Loucy (cell line): Measurements from ENCODE around the gene RANGRF.
"Not testable (repeated sequence)": the region's sequence is repeated elsewhere in the genome, so short reads cannot be mapped to it uniquely, and the experiment has no call there.

Experiments used
- H2AFZ ChIP-seq: fragments of 200-600 bp; sonication (generic); 2 replicates; pipeline ENCODE4 v1.6.0; 2016; ENCODE audit warnings: antibody characterized with exemption, mild to moderate bottlenecking, low read length, moderate library complexity
- H3F3A ChIP-seq: fragments of 200-600 bp; 2 replicates; pipeline ENCODE4 v1.6.0; 2016; ENCODE audit warnings: antibody characterized with exemption, low read depth, mild to moderate bottlenecking
- H3K27me3 ChIP-seq: fragments of 200-600 bp; sonication (generic); 2 replicates; pipeline ENCODE4 v1.6.1; 2014; ENCODE audit warnings: low read length, mild to moderate bottlenecking; ENCODE audit not compliant: insufficient read depth, poor library complexity, severe bottlenecking
- H3K36me3 ChIP-seq: fragments of 200-600 bp; sonication (generic); 2 replicates; pipeline ENCODE4 v1.6.1; 2016; ENCODE audit warnings: low read length; ENCODE audit not compliant: insufficient read depth
- H3K4me1 ChIP-seq: fragments of 200-600 bp; sonication (generic); 2 replicates; pipeline ENCODE4 v1.5.1; 2014; ENCODE audit warnings: low read length, mild to moderate bottlenecking; ENCODE audit not compliant: insufficient read depth, poor library complexity, severe bottlenecking
- H3K4me2 ChIP-seq: fragments of 200-600 bp; sonication (generic); 2 replicates; pipeline ENCODE4 v1.6.0; 2014; ENCODE audit warnings: antibody characterized with exemption, low read length, low read depth, mild to moderate bottlenecking; ENCODE audit not compliant: poor library complexity, severe bottlenecking
- H3K4me3 ChIP-seq: fragments of 200-600 bp; sonication (generic); 2 replicates; pipeline ENCODE4 v1.5.1; 2014; ENCODE audit warnings: low read length, mild to moderate bottlenecking, mixed read lengths; ENCODE audit not compliant: poor library complexity, severe bottlenecking
- H3K79me2 ChIP-seq: fragments of 200-600 bp; sonication (generic); 2 replicates; pipeline ENCODE4 v1.6.1; 2014; ENCODE audit warnings: low read length; ENCODE audit not compliant: insufficient read depth
- H3K9ac ChIP-seq: fragments of 200-600 bp; sonication (generic); 2 replicates; pipeline ENCODE4 v1.6.0; 2014; ENCODE audit warnings: mild to moderate bottlenecking, low read depth, low read length, moderate library complexity; ENCODE audit not compliant: poor library complexity, severe bottlenecking
- H3K9me2 ChIP-seq: fragments of 200-600 bp; sonication (generic); replicated peaks from 2 replicates; pipeline ENCODE4 v1.6.1; 2016; ENCODE audit warnings: low read depth, low read length, mixed read lengths
- H3K9me3 ChIP-seq: fragments of 200-600 bp; sonication (generic); 2 replicates; pipeline ENCODE4 v1.6.1; 2014; ENCODE audit warnings: mild to moderate bottlenecking, antibody characterized with exemption, low read length, low read depth; ENCODE audit not compliant: insufficient read depth
- H4K20me1 ChIP-seq: fragments of 200-600 bp; sonication (generic); 2 replicates; pipeline ENCODE4 v1.6.0; 2014; ENCODE audit warnings: antibody characterized with exemption, low read length, mild to moderate bottlenecking; ENCODE audit not compliant: insufficient read depth, poor library complexity, severe bottlenecking
- EZH2phosphoT487 ChIP-seq: fragments of 200-600 bp; IDR thresholded peaks from 2 replicates; pipeline ENCODE4 v1.6.1; 2018; ENCODE audit warnings: antibody characterized with exemption, mild to moderate bottlenecking, moderate library complexity, borderline replicate concordance
- TF ChIP-seq, protein P1 (sequence below): fragments of 200-600 bp; sonication (generic); conservative IDR thresholded peaks from 2 replicates; pipeline ENCODE4 v1.5.1; 2014; ENCODE audit warnings: mild to moderate bottlenecking, antibody characterized with exemption, low read length

Gene RANGRF

DNA sequence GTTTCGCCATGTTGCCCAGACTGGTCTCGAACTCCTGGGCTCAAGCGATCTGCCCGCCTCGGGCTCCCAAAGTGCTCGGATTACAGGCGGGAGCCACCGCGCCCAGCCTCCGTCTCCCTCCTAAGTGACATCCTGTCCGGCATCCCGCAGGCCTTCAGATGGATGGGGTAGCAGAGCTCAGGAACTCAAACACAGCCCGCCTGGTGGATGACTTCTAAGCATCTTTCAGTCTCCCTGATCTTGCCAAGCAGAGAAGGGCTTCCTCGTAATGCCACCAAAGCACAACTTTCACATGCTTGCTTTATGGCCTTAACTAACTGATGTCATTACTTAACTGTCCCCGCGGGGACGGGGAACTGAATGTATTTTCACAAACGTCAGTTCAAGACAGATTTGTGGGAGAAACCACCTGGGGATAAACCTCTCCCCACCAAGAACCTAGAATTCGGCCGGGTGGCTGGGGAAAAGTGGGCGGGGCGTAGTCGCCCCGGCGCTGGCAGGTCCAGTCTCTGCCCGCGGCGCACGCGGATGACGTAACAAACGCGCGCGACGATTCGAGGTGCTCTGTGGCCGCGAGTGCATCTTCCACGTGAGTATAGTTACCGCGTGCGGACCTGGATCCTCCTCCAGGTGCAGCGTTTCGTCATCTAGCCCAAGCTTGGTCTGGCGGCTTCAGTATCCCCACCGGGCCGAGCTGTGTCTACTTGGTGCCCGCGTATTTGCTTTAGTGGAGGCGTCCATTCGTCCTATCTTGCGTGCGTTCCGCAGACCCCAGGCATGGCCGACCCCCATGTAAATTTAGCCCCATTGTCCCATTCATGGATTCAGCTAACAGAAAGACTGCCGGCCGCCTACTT lies 39.5 kb upstream of the RANGRF start, which contains the start of gene PFAS:
Gene PFAS, plus strand, starts transcription at position 539 of the 857 bp plus-strand sequence. CDS start 4,649 bp downstream, outside the sequence.
- Histone ChIP-seq H3K27me3 (no peaks in the 10 kb centered on the region), H2AFZ (peak within 1 kb of the TSS; percentile 97), H3K79me2 (peaks cover 56% of the 10 kb centered on the region), H3K9me2 (no peaks in the 10 kb centered on the region), H3K4me3 (peak within 1 kb of the TSS; percentile 89), H3K4me1 (peaks cover 29% of the 10 kb centered on the region), H3K9me3 (no peaks in the 10 kb centered on the region), H3K9ac (peak within 1 kb of the TSS; percentile 88), H3K36me3 (no peaks in the 10 kb centered on the region; the same call in 1 of the 2 replicates), H3F3A (peaks cover 7% of the 10 kb centered on the region; the same call in 1 of the 2 replicates), H4K20me1 (peaks cover 8% of the 10 kb centered on the region), H3K4me2 (peak within 1 kb of the TSS; percentile 97)
- TF ChIP-seq EZH2phosphoT487 = no peak
- TF ChIP-seq, protein P1, sequence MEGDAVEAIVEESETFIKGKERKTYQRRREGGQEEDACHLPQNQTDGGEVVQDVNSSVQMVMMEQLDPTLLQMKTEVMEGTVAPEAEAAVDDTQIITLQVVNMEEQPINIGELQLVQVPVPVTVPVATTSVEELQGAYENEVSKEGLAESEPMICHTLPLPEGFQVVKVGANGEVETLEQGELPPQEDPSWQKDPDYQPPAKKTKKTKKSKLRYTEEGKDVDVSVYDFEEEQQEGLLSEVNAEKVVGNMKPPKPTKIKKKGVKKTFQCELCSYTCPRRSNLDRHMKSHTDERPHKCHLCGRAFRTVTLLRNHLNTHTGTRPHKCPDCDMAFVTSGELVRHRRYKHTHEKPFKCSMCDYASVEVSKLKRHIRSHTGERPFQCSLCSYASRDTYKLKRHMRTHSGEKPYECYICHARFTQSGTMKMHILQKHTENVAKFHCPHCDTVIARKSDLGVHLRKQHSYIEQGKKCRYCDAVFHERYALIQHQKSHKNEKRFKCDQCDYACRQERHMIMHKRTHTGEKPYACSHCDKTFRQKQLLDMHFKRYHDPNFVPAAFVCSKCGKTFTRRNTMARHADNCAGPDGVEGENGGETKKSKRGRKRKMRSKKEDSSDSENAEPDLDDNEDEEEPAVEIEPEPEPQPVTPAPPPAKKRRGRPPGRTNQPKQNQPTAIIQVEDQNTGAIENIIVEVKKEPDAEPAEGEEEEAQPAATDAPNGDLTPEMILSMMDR = no peak

- no peaks in the 10 kb centered on the region for H3K9me2 ChIP-seq
- peak overlapping the region; percentile 92 for H2AFZ ChIP-seq
- H3K36me3 ChIP-seq = peaks cover 3% of the 10 kb centered on the region; the same call in 1 of the 2 replicates
- H4K20me1 ChIP-seq = peaks cover 5% of the 10 kb centered on the region
- peak overlapping the region; percentile 88 for H3K9ac ChIP-seq
- peak overlapping the region; percentile 97 for H3K4me2 ChIP-seq
- H3K4me1 ChIP-seq = peaks cover 26% of the 10 kb centered on the region
- no peaks in the 10 kb centered on the region for H3K9me3 ChIP-seq
- peaks cover 7% of the 10 kb centered on the region; the same call in 1 of the 2 replicates for H3F3A ChIP-seq
- no peaks in the 10 kb centered on the region for H3K27me3 ChIP-seq
- H3K79me2 ChIP-seq = peaks cover 48% of the 10 kb centered on the region
- H3K4me3 ChIP-seq = peak overlapping the region; percentile 89
- TF ChIP-seq EZH2phosphoT487 = no peak
- TF ChIP-seq, protein P1 = no peak
Measured at GRCh38 chr17:8249621-8250500, 38.6 kb upstream of the RANGRF start.

GRCh38 chr17:8251411-8251810 lies 37.1 kb upstream of the RANGRF start:
- H3K79me2 ChIP-seq = peaks cover 32% of the 10 kb centered on the region

More at GRCh38 chr17:8251411-8251810, 37.1 kb upstream of the RANGRF start:
- H3K9me3 ChIP-seq, H3K9ac ChIP-seq, H3K9me2 ChIP-seq, H3K4me3 ChIP-seq, H3K4me2 ChIP-seq, H3F3A ChIP-seq, H4K20me1 ChIP-seq, H3K27me3 ChIP-seq, H2AFZ ChIP-seq: not testable (repeated sequence)
- Histone ChIP-seq H3K4me1 (peaks cover 22% of the 10 kb centered on the region), H3K36me3 (peaks cover 18% of the 10 kb centered on the region; the same call in 1 of the 2 replicates)
